Osteocyte (in vitro differentiated cells): ENCODE results near the gene TMEM271. TPM values are rescaled to one million over a fixed set of nuclear protein-coding genes. Genes with fewer than 3 reads are reported as not detected.
A peak's percentile ranks its signal among the peaks of the same experiment; 100 is the strongest.

ENCODE experiments used
- DNase-seq: peaks from one replicate; pipeline ENCODE4 v3.0.0; 2021; ENCODE audit warnings: mixed read lengths; ENCODE audit not compliant: unreplicated experiment; ENCODE audit errors: extremely low spot score
- H3K27ac Mint-ChIP-seq: one replicate; pipeline ENCODE4 v1.8.0; 2021; ENCODE audit warnings: mild to moderate bottlenecking, mixed read lengths; ENCODE audit not compliant: unreplicated experiment
- H3K27me3 Mint-ChIP-seq: one replicate; pipeline ENCODE4 v1.8.0; 2021; ENCODE audit warnings: mixed read lengths; ENCODE audit not compliant: unreplicated experiment
- H3K36me3 Mint-ChIP-seq: one replicate; pipeline ENCODE4 v1.8.0; 2021; ENCODE audit warnings: mixed read lengths; ENCODE audit not compliant: unreplicated experiment
- H3K4me1 Mint-ChIP-seq: one replicate; pipeline ENCODE4 v1.8.0; 2021; ENCODE audit warnings: mixed read lengths; ENCODE audit not compliant: unreplicated experiment
- H3K4me3 Mint-ChIP-seq: one replicate; pipeline ENCODE4 v1.8.0; 2021; ENCODE audit warnings: mild to moderate bottlenecking, moderate library complexity, mixed read lengths; ENCODE audit not compliant: unreplicated experiment
- H3K9me3 Mint-ChIP-seq: one replicate; pipeline ENCODE4 v1.8.0; 2021; ENCODE audit warnings: mixed read lengths; ENCODE audit not compliant: unreplicated experiment
- total RNA-seq: library from RNA; stranded (reverse); gene quantifications from 2 replicates; pipeline ENCODE4 v1.2.1, GENCODE V29; 2021
- TF ChIP-seq, protein P1 (sequence below): fragments of 200-600 bp; sonication (generic); IDR thresholded peaks from 2 replicates; pipeline ENCODE4 v1.5.0; 2021; ENCODE audit warnings: antibody characterized with exemption, mild to moderate bottlenecking, moderate library complexity

The TMEM271 gene
- total RNA-seq, 1 donor from 2014 or later: not detected

DNA sequence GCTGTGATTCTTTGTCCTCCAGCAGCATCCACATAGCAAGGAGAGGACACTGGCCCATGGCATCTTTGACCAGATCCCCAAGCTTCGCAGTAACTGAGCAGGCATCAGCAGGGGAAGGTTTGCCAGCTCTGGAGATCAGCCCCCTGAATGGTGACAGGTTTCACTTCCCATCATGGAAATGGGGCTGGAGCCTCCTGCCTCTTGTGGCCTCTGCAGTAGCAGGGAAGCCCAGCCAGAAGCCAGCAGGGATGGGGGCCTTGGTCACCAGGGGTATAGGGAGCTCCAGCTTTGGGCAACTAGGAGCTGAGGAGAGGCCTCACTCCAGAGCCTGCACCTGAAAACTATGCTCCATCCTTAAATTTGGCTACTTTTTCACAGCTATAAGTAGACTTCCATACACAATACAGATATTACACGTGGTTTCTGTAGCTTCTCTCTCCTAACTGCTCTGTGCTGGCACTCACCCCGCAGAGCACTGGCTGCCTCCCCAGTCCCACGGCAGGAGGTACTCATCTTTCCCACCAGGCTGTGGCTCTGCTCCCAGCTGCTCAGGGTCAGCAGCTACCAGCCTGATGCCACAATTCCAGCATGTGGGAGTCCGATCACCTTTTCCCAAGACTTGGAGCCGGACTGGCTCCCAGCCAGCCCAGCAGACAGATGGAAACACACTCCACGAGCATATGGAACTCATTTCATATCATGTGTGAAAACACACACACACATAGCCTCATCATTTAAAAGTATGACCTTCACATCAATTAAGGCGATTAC is 2.8 kb downstream of the TMEM271 start:
- H3K27ac Mint-ChIP-seq: no peak overlapping the region
- TF ChIP-seq, protein P1, sequence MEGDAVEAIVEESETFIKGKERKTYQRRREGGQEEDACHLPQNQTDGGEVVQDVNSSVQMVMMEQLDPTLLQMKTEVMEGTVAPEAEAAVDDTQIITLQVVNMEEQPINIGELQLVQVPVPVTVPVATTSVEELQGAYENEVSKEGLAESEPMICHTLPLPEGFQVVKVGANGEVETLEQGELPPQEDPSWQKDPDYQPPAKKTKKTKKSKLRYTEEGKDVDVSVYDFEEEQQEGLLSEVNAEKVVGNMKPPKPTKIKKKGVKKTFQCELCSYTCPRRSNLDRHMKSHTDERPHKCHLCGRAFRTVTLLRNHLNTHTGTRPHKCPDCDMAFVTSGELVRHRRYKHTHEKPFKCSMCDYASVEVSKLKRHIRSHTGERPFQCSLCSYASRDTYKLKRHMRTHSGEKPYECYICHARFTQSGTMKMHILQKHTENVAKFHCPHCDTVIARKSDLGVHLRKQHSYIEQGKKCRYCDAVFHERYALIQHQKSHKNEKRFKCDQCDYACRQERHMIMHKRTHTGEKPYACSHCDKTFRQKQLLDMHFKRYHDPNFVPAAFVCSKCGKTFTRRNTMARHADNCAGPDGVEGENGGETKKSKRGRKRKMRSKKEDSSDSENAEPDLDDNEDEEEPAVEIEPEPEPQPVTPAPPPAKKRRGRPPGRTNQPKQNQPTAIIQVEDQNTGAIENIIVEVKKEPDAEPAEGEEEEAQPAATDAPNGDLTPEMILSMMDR: no peak
- H3K36me3 Mint-ChIP-seq: no peaks in the 10 kb centered on the region
- no peak overlapping the region for H3K4me3 Mint-ChIP-seq
- DNase-seq: no peak
- H3K4me1 Mint-ChIP-seq: peaks cover 9% of the 10 kb centered on the region
- H3K27me3 Mint-ChIP-seq: peaks cover 37% of the 10 kb centered on the region
- H3K9me3 Mint-ChIP-seq: no peaks in the 10 kb centered on the region

DNA sequence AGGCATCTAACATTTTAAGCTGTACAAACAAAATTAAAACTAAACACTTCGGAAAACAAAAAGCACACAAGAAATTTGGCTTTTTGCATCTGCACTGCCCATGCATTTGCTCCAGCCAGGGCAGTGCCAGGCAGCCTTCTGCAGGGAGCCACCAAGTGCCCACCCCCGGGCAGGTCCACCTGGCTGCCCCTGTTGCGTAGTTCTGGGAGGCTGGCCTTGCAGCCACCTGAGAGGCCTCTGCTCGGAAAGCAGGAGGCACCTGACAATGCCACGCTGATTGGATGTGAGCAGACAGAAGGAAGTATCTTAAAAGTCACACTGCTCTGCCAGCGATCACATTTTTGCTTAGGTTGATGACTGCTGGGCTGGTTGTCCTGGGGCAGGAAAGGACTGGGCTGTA is 3.5 kb downstream of the TMEM271 start:
- H3K4me3 Mint-ChIP-seq: no peak overlapping the region
- DNase-seq: no peak

DNA sequence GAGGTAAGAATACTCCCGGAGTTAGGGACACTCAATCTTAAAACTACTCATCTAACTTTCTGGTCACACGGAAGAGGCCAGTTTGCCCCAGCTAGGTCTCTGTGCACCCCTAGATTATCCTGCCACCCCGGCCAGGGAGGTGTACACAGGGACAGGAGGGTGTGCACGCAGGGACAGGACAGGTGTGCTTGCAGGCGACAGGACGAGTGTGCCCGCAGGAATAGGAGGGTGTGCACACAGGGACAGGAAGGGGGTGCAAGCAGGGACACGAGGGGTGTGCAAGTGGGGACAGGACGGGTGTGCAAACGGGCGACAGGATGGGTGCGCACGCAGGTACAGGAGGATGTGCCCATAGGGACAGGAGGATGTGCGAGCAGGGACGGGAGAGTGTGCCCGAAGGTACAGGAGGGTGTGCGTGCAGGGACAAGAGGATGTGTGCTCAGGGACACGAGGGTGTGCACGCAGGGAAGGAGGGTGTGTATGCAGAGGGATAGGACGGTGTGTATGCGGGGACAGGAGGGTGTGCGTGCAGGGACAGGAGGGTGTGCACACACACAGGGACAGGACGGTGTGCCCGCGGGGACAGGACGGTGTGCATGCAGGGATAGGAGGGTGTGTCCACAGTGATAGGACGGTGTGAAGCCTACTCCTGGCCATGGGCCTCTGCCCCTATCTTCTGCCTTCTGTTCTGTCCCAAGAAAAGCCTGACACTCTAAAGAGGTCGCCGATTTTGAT is 4.1 kb downstream of the TMEM271 start:
- H3K4me3 Mint-ChIP-seq: no peak overlapping the region
- H3K27ac Mint-ChIP-seq: no peak overlapping the region
- TF ChIP-seq, protein P1: no peak
- H3K36me3 Mint-ChIP-seq: no peaks in the 10 kb centered on the region
- peaks cover 25% of the 10 kb centered on the region for H3K27me3 Mint-ChIP-seq
- DNase-seq: peak; percentile 82
- H3K4me1 Mint-ChIP-seq: peaks cover 4% of the 10 kb centered on the region
- H3K9me3 Mint-ChIP-seq: no peaks in the 10 kb centered on the region

More for the DNA sequence above, 3.5 kb downstream of the TMEM271 start:
- Mint-ChIP-seq H3K4me1 (peaks cover 7% of the 10 kb centered on the region), H3K9me3 (no peaks in the 10 kb centered on the region), H3K27ac (no peak overlapping the region), H3K27me3 (peaks cover 31% of the 10 kb centered on the region), H3K36me3 (no peaks in the 10 kb centered on the region)
- TF ChIP-seq, protein P1: no peak

DNA sequence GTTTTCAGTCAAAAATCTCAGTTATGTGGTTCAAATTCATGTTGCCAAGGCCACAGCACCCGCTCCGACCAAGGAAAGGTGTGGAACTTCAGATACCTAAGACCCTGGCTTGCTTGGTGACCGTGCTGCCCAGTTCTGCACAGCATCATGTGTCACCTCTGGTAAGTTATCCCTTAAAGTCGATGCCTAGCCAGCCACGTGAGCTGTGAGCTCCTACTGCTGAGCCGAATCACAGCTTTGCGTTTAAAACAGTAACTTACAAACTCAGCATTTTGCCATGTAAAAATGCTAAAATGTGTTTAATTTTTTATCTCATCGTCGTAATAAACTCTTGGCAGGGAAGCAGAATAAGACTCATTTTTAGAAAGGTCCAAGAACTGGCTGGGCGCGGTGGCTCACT is 5.3 kb downstream of the TMEM271 start:
- H3K9me3 Mint-ChIP-seq: peaks cover 4% of the 10 kb centered on the region
- TF ChIP-seq, protein P1: no peak
- no peak for DNase-seq
- no peaks in the 10 kb centered on the region for H3K36me3 Mint-ChIP-seq
- H3K4me1 Mint-ChIP-seq: peaks cover 3% of the 10 kb centered on the region
- peaks cover 24% of the 10 kb centered on the region for H3K27me3 Mint-ChIP-seq
- no peak overlapping the region for H3K27ac Mint-ChIP-seq
- H3K4me3 Mint-ChIP-seq: no peak overlapping the region
